Measurements from ENCODE around the gene R3HDM4.

The R3HDM4 gene

GRCh38 chr19:947090-947706 lies 34.2 kb upstream of the R3HDM4 start:
- DNase-seq (ENCODE audit: low read depth) = peak; percentile 79
- TF ChIP-seq CTCF (IDR thresholded peaks at IDR 0.05; ENCODE audit: insufficient read depth, low read depth, low read length, missing control alignments) = peak; percentile 20
- peak overlapping the region; percentile 86 for H3K4me3 ChIP-seq (ENCODE audit: low read depth, low read length)

GRCh38 chr19:945401-946252 lies 32.6 kb upstream of the R3HDM4 start:
- H3K4me3 ChIP-seq (ENCODE audit: low read depth, low read length) = no peak overlapping the region
- TF ChIP-seq CTCF (IDR thresholded peaks at IDR 0.05; ENCODE audit: insufficient read depth, low read depth, low read length, missing control alignments) = no peak
- DNase-seq (ENCODE audit: low read depth) = no peak

GRCh38 chr19:944663-945241 lies 31.7 kb upstream of the R3HDM4 start:
- H3K4me3 ChIP-seq (ENCODE audit: low read depth, low read length) = no peak overlapping the region
- no peak for DNase-seq (ENCODE audit: low read depth)
- TF ChIP-seq CTCF (IDR thresholded peaks at IDR 0.05; ENCODE audit: insufficient read depth, low read depth, low read length, missing control alignments) = no peak

GRCh38 chr19:944171-944567 lies 31.1 kb upstream of the R3HDM4 start:
- H3K4me3 ChIP-seq (ENCODE audit: low read depth, low read length) = no peak overlapping the region
- DNase-seq (ENCODE audit: low read depth) = no peak
- no peak for TF ChIP-seq CTCF (IDR thresholded peaks at IDR 0.05; ENCODE audit: insufficient read depth, low read depth, low read length, missing control alignments)

GRCh38 chr19:943551-944170 lies 30.6 kb upstream of the R3HDM4 start:
- no peak for DNase-seq (ENCODE audit: low read depth)
- no peak for TF ChIP-seq CTCF (IDR thresholded peaks at IDR 0.05; ENCODE audit: insufficient read depth, low read depth, low read length, missing control alignments)
- H3K4me3 ChIP-seq (ENCODE audit: low read depth, low read length) = no peak overlapping the region

- no peak for TF ChIP-seq CTCF (IDR thresholded peaks at IDR 0.05; ENCODE audit: insufficient read depth, low read depth, low read length, missing control alignments)
- H3K4me3 ChIP-seq (ENCODE audit: low read depth, low read length) = no peak overlapping the region
- DNase-seq (ENCODE audit: low read depth) = no peak
Measured at GRCh38 chr19:942133-942645, 29.2 kb upstream of the R3HDM4 start.
